HG03575 (cell line): ENCODE results near the gene CDK17.
"Not testable (repeated sequence)": the region's sequence is repeated elsewhere in the genome, so short reads cannot be mapped to it uniquely, and the experiment has no call there.

Experiments
- ATAC-seq: cut with Tn5 transposase; IDR thresholded peaks from one replicate; pipeline ENCODE4 v1.9.1; 2021; ENCODE audit not compliant: unreplicated experiment, insufficient number of reproducible peaks, low FRiP score; ENCODE audit errors: extremely low read depth

Gene CDK17

GRCh38 chr12:96397756-96398423 lies 2.3 kb downstream of the CDK17 start:
- no peak for ATAC-seq

- ATAC-seq, result no peak
These were observed 3.3 kb downstream of the CDK17 start for GRCh38 chr12:96396914-96397313.

GRCh38 chr12:96396209-96396608 lies 4.0 kb downstream of the CDK17 start:
- no peak for ATAC-seq

GRCh38 chr12:96395236-96395635 lies 5.0 kb downstream of the CDK17 start:
- ATAC-seq, result no peak

- not testable (repeated sequence) for ATAC-seq
These were observed 7.0 kb downstream of the CDK17 start for GRCh38 chr12:96393229-96393628.

- no peak for ATAC-seq
These were observed 7.8 kb downstream of the CDK17 start for GRCh38 chr12:96392397-96392796.

GRCh38 chr12:96387981-96388380 lies 12.3 kb downstream of the CDK17 start:
- ATAC-seq, result no peak

GRCh38 chr12:96386794-96387193 lies 13.4 kb downstream of the CDK17 start:
- ATAC-seq, result no peak

- no peak for ATAC-seq
These were observed 16.2 kb downstream of the CDK17 start for GRCh38 chr12:96383991-96384390.

- ATAC-seq, result no peak
These were observed 16.9 kb downstream of the CDK17 start for GRCh38 chr12:96383371-96383770.

- not testable (repeated sequence) for ATAC-seq
These were observed 20.5 kb downstream of the CDK17 start for GRCh38 chr12:96379743-96380142.

- no peak for ATAC-seq
These were observed 21.9 kb downstream of the CDK17 start for GRCh38 chr12:96378319-96378718.

GRCh38 chr12:96376865-96377264 lies 23.4 kb downstream of the CDK17 start:
- ATAC-seq, result no peak

GRCh38 chr12:96375841-96376604 lies 24.2 kb downstream of the CDK17 start:
- no peak for ATAC-seq

GRCh38 chr12:96375170-96375569 lies 25.1 kb downstream of the CDK17 start:
- ATAC-seq, result no peak

GRCh38 chr12:96371790-96372699 lies 28.2 kb downstream of the CDK17 start:
- ATAC-seq, result no peak

- ATAC-seq, result no peak
These were observed 29.0 kb downstream of the CDK17 start for GRCh38 chr12:96371138-96371789.

GRCh38 chr12:96368687-96369086 lies 31.6 kb downstream of the CDK17 start:
- ATAC-seq, result no peak

GRCh38 chr12:96368233-96368632 lies 32.0 kb downstream of the CDK17 start:
- ATAC-seq, result no peak
